NOMO-1 treated with dmso at 0.1 percent for 144 hours (cell line): ENCODE results near the gene MAOA.

Experiments
- DNase-seq: peaks from one replicate; lab custom pipeline; 2025; ENCODE audit not compliant: unreplicated experiment; lab: John Stamatoyannopoulos, UW

MAOA gene

DNA sequence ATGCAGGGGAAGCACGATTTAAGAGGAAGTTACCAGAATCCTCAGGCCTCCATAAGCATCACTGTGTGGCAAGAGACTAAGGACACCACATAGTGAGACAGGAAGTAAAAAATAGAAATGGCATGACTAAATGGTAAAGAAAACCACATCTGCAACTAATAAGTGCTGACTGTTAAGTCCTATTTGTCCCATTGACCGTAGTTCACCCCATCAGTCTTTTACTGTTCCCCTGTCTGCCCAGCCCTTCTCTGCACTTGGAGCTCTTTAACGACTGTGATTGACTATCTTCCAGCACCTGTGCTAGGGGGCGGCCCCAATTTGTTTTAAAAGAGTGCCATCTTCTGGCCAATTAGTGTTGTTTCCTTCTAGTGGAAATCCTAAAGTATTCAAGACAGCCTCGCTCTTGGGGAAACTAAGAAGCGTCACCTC is 94.2 kb downstream of the MAOA start:
- DNase-seq, result peak; percentile 80

GRCh38 chrX:43753637-43754036 is 97.5 kb downstream of the MAOA start:
- no peak for DNase-seq

GRCh38 chrX:43756076-43756475 is 100.0 kb downstream of the MAOA start:
- DNase-seq, result no peak

- no peak for DNase-seq
Observed at GRCh38 chrX:43758044-43758443, 101.9 kb downstream of the MAOA start.

DNA sequence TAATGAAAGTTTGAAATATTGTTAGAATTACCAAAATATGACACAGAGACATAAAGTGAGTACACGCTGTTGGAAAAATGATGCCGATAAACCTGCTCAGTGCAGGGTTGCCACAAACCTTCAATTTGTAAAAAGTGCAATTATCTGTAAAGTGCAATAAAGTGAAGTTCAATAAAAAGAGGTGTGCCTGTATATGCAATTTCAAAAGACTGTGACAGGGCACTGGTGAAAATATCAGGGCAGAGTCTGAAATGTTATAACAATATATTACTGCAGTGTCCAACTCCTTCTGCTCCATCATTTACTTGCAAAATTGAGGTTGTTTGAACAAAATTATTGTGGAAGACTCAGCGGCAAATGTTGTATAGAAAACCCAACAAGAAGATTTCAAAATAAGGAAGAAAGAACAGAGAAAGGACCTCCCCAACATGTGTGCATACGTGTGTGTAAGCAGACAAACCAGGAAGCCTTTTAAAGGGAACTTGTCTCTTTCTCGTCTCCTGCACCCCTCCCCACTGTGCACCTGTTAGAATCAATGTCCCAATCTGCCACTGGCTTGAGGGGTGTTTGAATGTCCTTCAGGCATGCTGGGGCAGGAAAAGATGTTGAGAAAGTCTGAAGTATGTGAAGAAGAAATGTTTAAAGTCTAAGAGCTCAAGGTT is 130.0 kb downstream of the MAOA start:
- DNase-seq, result no peak
